Gastroesophageal sphincter (tissue), 3 donors: ENCODE results near the gene BRPF3.

Experiments
- POLR2A ChIP-seq, 2 donors: fragments of 450-650 bp; IDR thresholded peaks; one replicate each; pipeline ENCODE4 v1.6.1; 2017; ENCODE audit warnings: antibody characterized with exemption in 2 of 2, mild to moderate bottlenecking in 2 of 2, moderate library complexity in 1 of 2
- TF ChIP-seq, protein P1 (sequence below), 4 experiments: fragments of 200-600 bp in 2 of 4; fragments of 450-650 bp in 2 of 4; sonication (generic) in 1 of 4; IDR thresholded peaks; one replicate each; pipeline ENCODE4 v1.5.1; 2017 to 2019; ENCODE audit warnings: antibody characterized with exemption in 4 of 4, mild to moderate bottlenecking in 2 of 4, moderate library complexity in 2 of 4

DNA sequence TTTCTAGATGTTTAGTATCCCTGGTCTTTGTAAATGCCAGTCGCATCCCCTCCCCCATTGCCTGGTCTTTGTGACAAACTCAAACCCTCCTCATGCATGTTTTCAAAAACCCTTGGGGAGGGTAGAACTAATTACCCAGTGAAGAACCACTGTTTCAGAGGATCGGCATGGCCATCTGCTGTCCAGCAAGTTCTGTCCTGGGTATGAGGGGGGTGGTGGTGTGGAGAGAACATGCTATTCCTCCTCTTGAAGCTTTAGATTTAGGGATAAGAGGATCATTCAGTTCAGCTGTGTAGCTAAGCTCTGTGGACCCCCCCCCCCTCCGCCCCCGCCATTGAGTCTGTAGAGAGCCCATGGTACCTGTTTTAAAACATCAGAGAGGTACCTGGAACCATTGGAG lies 5.6 kb downstream of the BRPF3 start:
- TF ChIP-seq POLR2A (IDR thresholded peaks at IDR 0.05): no peak
- TF ChIP-seq, protein P1, sequence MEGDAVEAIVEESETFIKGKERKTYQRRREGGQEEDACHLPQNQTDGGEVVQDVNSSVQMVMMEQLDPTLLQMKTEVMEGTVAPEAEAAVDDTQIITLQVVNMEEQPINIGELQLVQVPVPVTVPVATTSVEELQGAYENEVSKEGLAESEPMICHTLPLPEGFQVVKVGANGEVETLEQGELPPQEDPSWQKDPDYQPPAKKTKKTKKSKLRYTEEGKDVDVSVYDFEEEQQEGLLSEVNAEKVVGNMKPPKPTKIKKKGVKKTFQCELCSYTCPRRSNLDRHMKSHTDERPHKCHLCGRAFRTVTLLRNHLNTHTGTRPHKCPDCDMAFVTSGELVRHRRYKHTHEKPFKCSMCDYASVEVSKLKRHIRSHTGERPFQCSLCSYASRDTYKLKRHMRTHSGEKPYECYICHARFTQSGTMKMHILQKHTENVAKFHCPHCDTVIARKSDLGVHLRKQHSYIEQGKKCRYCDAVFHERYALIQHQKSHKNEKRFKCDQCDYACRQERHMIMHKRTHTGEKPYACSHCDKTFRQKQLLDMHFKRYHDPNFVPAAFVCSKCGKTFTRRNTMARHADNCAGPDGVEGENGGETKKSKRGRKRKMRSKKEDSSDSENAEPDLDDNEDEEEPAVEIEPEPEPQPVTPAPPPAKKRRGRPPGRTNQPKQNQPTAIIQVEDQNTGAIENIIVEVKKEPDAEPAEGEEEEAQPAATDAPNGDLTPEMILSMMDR (IDR thresholded peaks at IDR 0.05): no peak
